NOMO-1 treated with dmso at 0.1 percent for 144 hours (cell line): ENCODE data around the gene ABCA7.
"Not testable (repeated sequence)": the region's sequence is repeated elsewhere in the genome, so short reads cannot be mapped to it uniquely, and the experiment has no call there.

Experiments used
- DNase-seq: peaks from one replicate; lab custom pipeline; 2025; ENCODE audit not compliant: unreplicated experiment; lab: John Stamatoyannopoulos, UW

Gene ABCA7

GRCh38 chr19:1104311-1105007 lies 64.6 kb downstream of the ABCA7 start:
- no peak for DNase-seq

GRCh38 chr19:1105008-1105872 lies 65.3 kb downstream of the ABCA7 start:
- no peak for DNase-seq

- DNase-seq: no peak
These were observed 66.2 kb downstream of the ABCA7 start for GRCh38 chr19:1105873-1106840.

- DNase-seq: peak; percentile 25
These were observed 67.1 kb downstream of the ABCA7 start for GRCh38 chr19:1106841-1107660.

GRCh38 chr19:1107661-1108261 lies 67.9 kb downstream of the ABCA7 start:
- DNase-seq: no peak

- no peak for DNase-seq
These were observed 68.6 kb downstream of the ABCA7 start for GRCh38 chr19:1108291-1109031.

- no peak for DNase-seq
These were observed 69.2 kb downstream of the ABCA7 start for GRCh38 chr19:1109032-1109551.

- no peak for DNase-seq
These were observed 70.1 kb downstream of the ABCA7 start for GRCh38 chr19:1109697-1110671.

GRCh38 chr19:1110809-1111640 lies 71.1 kb downstream of the ABCA7 start:
- DNase-seq: no peak

- no peak for DNase-seq
These were observed 71.8 kb downstream of the ABCA7 start for GRCh38 chr19:1111641-1112267.

- no peak for DNase-seq
These were observed 72.5 kb downstream of the ABCA7 start for GRCh38 chr19:1112268-1113029.

- DNase-seq: peak; percentile 47
These were observed 73.4 kb downstream of the ABCA7 start for GRCh38 chr19:1113030-1113985.

GRCh38 chr19:1113986-1114483 lies 74.1 kb downstream of the ABCA7 start:
- no peak for DNase-seq

- not testable (repeated sequence) for DNase-seq
These were observed 74.8 kb downstream of the ABCA7 start for GRCh38 chr19:1114728-1115127.
